Epidermal melanocyte (primary cell): Measurements from ENCODE around the gene ACTR5.
"Not testable (repeated sequence)": the region's sequence is repeated elsewhere in the genome, so short reads cannot be mapped to it uniquely, and the experiment has no call there.

Experiments used
- DNase-seq: peaks from one replicate; pipeline ENCODE4 v3.0.0; 2011; ENCODE audit warnings: low spot score; ENCODE audit not compliant: insufficient read length

The ACTR5 gene

DNA sequence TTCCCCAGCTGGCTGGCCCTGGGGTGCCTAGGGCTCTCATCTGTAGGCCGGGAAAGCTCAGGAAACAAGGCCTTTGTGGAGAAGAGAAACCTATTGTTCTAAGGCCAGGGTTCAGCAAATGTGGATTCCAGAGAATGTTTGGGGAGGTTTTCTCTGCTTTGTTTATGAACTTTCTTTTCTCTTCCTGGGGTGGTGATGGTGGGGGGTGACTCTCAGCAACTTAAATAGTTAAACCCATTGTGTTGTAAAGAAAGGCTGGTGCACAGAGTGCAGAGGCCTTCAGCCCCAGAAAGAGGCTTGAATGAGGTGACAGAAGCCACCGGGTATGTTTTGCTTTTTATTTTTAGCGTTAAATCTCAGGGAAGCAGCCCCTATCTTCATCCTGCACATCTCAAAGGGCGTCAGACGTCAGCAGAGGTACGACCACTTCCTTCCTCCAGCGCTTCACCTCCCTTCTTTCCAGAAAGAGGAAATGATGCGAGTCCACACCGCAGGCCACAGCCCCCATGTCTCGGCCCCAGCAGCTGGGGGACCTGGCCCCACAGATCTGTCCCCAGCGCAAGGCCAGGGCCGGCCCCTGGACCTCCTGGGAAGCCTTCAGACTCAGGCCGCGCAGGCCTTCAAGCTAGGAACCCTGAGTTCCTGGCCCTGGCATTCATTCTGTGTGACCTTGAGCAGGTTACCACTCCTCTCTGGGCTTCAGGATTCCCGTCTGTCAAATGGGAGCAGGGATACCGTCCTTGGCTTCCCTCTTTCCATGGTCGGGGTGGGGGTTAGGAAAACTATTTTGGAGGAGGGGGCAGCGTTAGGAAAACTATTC, 56.6 kb downstream of the ACTR5 start:
- DNase-seq = no peak

DNA sequence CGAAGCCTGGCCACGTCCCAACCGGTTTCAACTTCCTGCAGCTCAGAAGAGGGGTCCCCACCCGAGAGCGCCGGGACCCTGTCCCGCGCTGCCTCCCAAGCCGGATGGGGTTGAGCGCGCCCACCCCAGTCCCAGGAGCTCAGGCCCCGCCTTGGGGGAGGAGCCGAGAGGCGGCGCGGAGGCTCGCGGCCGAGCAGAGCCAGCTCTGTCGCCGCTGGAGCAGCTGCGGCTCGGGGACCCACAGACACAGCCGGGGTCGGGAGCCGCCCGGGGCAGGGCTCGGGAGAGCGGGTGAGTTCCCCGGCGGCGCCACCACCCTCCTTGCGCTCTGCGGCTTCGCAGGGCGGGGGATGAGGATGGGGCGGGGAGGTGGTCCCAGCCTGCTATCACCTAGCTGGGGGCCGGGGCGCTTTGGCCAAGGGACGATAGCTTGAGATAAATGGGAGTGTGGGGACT, 57.3 kb downstream of the ACTR5 start, which contains the start of gene PPP1R16B:
Gene PPP1R16B (plus strand): TSS at position 196 of the 456 bp plus-strand sequence. CDS start 30,229 bp downstream, outside the sequence.
- DNase-seq = no peak

DNA sequence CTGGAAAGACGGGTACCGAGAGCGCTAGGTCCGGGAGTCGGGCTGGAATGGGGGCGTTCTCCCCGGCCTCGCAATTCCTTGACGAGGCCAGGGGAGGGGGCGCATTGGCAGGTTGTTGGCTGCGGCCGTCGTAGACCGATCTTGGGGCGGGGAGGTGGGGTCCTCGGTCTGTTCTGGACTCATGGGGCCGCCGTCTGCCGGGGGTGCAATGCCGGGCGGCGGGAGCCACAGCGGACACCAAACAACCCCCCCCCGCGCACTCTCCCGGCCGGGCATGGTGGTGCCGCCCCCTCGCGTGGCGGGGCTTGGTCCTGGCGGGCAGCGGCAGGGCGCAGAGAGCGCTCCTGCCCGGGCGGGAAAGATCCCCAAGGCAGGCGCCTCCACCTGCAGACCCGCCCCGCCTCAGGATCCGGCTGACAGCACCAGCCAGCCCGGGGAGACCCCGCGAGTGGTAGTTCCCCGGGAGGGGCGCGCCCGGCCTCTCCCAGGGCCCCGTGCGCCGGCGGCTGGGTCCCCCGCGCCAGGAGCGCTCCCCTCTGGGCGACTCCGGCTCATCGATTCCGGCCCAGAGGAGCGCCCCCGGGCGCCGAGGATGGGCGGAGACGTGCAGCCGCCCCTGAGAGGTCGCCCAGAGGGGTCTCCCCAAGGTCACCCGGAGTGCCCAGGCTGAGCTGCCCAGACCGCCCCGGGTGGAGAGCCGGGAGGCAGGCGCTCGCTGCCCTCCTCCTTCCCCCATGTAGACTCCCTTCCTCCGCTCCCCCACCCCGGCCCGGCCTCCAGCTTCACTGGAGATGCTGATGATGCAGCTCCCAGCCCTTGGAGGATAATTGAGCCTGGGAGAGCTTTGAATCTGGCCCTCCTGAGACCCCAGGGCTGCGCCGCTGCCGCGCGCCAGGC, 57.9 kb downstream of the ACTR5 start:
- no peak for DNase-seq

DNA sequence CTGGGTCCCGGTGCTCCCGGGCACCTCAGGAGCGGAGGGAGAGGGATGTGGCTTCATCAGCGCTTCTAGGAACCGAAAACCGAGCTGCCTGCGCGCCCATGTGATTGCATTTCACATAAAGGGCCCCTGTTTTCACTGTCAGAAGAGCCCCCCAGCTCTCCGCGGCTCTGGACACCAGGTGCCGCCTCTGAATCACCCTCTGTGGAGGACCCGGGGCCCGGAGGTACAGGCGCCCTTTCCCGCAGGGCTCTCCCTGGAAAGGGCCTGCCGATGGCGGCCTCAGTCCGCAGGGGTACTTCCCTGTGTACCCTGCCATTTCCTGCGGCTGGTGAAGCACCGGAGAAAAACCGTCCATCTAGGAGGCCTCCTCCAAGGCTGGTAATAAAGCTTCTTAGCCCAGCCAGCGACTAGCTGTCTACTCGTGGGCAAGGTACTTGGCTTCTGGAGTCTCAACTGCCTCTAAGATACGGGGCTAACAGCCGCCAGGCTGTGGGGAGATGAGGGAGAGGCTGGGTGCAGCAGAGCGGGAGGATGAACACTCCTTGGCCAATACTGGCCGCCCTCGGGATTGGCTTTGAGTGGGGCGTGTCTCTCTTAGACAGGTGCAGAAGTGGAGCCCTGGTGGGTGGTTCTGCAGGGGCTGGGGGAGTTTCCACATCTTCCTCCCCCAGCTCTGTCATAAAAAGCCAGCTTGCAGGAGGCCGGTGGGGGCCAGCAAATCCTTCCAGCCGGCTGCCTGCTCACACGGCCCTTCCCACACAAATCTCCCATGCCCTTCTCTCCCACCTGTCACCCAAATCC, 58.8 kb downstream of the ACTR5 start:
- no peak for DNase-seq

DNA sequence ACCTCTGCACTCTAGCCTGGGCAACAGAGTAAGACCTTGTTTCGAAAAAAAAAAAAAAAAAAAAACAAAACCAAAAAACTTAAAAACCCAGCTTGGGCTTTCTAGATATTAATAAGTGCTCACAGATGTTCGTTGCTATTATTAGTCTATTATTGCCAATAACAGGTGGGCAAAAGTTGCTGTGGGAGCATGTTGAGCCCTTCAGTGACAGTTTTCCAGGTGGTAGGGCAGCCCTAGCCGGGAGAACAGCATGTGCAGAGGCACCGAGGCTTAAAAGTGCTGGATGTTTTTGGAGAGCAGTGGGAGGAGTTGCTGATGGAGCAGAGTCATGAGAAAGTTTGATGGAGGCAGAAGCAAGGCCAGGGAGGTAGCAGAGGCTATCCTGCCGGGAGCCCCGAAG, 61.7 kb downstream of the ACTR5 start:
- no peak for DNase-seq

DNA sequence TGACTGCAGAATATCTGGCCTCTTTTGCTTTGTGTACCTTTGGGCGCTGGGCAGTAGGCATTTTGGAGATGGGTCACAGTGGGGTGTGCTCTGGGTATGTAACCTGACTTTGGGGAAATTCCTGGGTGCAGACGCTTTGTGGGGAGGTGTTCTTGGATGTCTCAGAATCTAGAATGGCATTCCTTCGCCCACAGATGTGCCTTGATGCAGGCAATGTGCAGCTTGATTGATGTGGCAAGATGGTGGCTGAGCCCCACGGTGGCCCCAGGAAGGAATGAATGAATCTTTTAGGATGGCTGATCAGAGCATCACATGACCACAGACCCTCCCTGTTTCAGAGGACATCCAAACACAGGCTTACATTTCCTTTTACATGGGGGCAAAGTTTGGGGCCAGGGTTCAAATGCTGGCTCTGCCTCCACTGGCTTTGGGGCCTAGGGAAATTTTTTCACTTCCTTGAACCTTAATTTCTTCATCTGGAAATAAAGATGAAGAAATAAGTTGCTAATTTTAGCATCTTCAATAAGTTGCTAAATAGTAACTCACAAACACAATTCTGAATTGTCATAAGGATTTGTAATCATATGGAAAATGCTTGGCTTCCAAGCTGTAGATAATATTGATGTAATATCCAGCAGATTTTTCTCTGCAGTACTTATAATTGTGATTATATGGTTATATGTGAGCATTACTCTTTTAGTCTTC, 62.8 kb downstream of the ACTR5 start:
- no peak for DNase-seq

DNA sequence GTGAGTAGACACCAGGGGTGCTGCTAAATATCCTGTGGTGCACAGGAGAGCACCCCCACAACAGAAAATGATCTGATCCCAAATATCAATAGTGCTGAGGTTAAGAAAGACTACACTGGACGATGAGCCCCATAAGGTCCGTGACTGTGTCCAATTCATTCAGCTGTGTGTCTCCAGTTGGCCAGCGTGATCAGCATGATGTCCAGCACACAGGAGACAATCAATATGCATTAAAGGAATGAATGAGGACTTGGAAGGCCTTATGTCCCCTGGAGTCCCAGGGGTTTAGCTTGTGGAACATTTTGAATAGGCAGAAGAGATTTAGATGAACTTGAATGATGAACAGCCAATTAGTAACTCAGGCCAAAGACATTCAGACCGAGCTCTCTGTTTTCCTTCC, 63.5 kb downstream of the ACTR5 start:
- no peak for DNase-seq

DNA sequence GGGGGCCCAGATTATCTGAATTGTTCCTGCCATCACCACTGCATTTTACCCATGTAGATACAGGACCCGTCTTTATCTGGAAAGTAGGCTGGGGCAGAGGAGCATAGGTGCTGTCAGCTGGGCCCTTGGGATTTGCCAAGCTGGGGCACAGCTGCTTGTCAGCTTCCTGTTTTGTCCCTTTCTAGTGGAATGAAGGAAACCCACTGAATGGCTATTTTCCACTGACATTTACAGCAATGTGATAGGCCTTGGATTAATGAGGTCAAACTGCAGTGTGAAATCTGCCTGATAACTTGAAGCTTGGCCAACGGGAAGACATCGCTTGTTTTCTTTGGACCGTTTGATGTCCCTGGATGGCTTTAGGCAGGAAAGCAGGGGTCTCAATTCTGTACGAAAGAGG, 63.9 kb downstream of the ACTR5 start:
- DNase-seq = no peak

DNA sequence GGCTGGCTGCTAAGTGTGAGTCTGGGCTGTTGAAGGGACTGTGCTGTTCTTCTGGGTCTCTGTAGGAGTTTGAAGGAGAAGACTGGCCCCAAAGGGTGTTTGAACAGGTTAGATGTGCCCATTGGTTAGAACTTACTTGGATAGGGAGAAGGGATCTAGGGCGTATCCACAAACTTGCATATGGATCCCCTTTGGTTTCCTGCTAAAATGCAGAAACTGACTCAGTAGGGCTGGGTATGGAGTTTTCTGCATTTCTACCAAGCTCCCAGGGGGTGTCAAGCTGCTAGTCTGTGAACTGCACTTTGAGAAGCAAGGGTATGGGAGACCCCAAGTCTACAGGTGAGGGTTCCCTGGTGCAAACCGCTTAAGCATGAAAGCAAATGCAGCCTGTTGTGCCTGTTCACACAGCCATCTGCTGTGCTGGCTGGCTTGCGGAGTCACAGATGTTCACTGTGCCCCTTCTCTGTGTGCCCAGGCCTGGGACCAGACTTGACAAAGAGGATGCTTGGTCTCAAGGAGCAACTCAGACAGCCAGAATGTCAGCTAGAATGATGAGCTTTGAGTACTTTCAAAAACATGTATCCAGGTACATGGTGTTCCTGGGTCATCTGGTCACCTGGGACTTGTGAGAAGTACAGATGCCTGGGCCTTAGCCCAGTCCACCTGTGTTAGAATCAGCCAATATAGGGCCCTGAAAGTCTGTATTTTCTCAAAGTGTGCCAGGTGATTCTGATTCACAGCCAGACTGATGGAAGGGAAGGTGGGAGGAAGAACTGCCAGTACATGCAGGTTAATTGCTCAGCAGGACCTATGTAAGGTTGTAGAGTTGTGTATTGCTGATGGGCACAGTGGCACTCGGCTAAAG, 64.7 kb downstream of the ACTR5 start:
- no peak for DNase-seq

DNA sequence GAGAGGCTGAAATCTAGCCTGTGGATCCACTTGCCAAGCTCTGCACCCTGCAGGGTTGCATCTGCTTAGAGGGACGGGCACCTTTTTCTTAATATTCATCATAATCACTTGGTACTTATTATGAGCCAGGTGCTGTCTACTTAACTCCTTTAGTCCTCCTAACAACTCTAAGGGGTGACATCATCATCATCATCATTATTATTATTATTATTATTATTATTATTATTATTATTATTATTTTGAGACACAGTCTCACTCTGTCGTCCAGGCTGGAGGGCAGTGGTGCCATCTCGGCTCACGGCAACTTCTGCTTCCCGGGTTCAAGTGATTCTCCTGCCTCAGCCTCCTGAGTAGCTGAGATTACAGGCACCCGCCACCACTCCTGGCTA, 65.3 kb downstream of the ACTR5 start:
- DNase-seq = not testable (repeated sequence)

DNA sequence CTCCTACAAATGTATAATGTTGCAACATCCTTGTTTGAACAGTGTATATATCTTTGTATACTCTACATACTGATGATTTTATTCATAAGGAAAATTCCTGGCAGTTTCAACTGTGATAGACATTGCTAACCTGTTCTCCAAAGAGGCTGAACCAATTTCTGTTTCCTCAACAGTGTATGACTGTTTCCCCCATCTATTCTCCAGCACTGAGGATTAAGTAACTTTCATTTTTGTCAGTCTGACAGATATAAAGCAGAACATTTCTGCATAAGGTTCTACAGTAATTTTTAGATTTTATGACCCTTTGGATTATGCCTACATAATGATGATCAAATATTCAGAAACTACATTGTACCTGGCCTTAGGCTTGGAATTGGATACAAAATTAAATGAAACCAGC, 67.2 kb downstream of the ACTR5 start:
- DNase-seq = no peak

DNA sequence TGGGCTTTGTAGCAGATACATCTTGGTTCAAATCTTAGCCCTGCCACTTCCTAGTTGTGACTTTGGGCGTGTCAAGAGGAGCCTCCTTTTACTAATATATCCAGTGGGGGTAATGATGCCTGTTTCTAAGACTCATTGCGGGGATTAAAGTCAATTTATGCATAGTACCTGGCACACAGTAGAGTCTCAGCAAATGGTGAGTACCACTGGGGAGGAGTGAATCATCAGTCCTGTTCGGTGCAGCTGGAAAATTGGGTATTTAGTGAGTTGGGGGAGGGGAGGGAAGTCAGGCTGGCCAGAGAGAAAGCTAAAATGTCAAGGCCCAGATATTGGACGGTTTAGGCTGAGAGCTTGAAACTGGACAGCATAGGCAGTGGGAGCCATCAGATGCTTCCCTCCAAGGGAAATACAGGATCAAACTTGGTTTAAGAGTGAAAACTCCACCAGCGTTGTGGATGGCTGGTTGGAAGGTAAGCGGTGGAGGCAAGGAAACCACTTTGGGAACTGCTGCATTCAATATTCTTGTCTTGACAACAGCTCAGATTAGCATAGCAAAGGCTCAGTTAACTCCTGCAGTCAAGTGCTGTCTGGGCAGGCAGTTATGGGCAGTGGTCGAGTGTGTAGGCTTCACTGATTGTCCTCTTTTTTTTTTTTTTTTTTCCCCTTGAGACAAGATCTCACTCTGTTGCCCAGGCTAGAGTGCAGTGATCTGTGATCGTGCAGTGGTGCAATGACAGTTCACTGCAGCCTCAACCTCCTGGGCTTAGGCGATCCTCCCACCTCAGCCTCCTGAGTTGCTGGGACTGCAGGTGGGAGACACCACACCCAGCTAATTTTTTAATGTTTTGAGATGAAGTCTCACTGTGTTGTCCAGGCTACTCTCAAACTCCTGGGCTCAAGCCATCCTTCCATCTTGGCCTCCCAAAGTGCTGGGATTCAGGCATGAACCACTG, 70.1 kb downstream of the ACTR5 start:
- DNase-seq = no peak
